Measurements from ENCODE around the gene NPEPL1. TPM values are rescaled to one million over a fixed set of nuclear protein-coding genes. Genes with fewer than 3 reads are reported as not detected.

NPEPL1 gene
- total and polyA plus RNA-seq, 5 donors = 22.0 to 28.8 (median 23.4) TPM

- H3K27me3 ChIP-seq (ENCODE audit: control insufficient read depth, insufficient read depth) = no peaks in the 10 kb centered on the region
- no peak for ATAC-seq
- no peak overlapping the region for H3K27ac ChIP-seq (ENCODE audit: low read length)
- 69% methylated on average over 2 of the region's 2 CpGs for WGBS
- H3K4me1 ChIP-seq (ENCODE audit: control insufficient read depth, insufficient read depth, low read length) = peaks cover 5% of the 10 kb centered on the region
- no peak for DNase-seq
- intact Hi-C loops (cut with DNase I) = loop anchor here in 1 of 4 donors (10.0 kb wide), 1 partner anchor 422 kb away; no protein-coding TSS in a partner anchor
- no peaks in the 10 kb centered on the region for H3K9me3 ChIP-seq (ENCODE audit: control insufficient read depth, low read length)
- H3K4me3 ChIP-seq (ENCODE audit: low read length) = no peak overlapping the region
Observed at GRCh38 chr20:58657262-58657661, 35.3 kb upstream of the NPEPL1 start.

- peaks cover 5% of the 10 kb centered on the region for H3K4me1 ChIP-seq (ENCODE audit: control insufficient read depth, insufficient read depth, low read length)
- intact Hi-C loops (cut with DNase I) = loop anchor here in 1 of 4 donors (10.0 kb wide), 1 partner anchor 423 kb away; no protein-coding TSS in a partner anchor
- no peak overlapping the region for H3K4me3 ChIP-seq (ENCODE audit: low read length)
- no peak overlapping the region for H3K27ac ChIP-seq (ENCODE audit: low read length)
- no peaks in the 10 kb centered on the region for H3K27me3 ChIP-seq (ENCODE audit: control insufficient read depth, insufficient read depth)
- no peak for DNase-seq
- WGBS = 45% methylated on average over 4 of the region's 4 CpGs
- ATAC-seq = no peak
- H3K9me3 ChIP-seq (ENCODE audit: control insufficient read depth, low read length) = no peaks in the 10 kb centered on the region
Observed at GRCh38 chr20:58657986-58658385, 34.6 kb upstream of the NPEPL1 start.

- H3K4me3 ChIP-seq (ENCODE audit: low read length) = no peak overlapping the region
- intact Hi-C loops (cut with DNase I) = loop anchor here in 1 of 4 donors (10.0 kb wide), 1 partner anchor 424 kb away; no protein-coding TSS in a partner anchor
Observed at GRCh38 chr20:58658760-58659159, 33.8 kb upstream of the NPEPL1 start.

GRCh38 chr20:58659841-58660240, 32.8 kb upstream of the NPEPL1 start:
- no peak for DNase-seq
- 52% methylated on average over 3 of the region's 3 CpGs for WGBS
- H3K9me3 ChIP-seq (ENCODE audit: control insufficient read depth, low read length) = no peaks in the 10 kb centered on the region

More at GRCh38 chr20:58658760-58659159, 33.8 kb upstream of the NPEPL1 start:
- Histone ChIP-seq H3K4me1 (ENCODE audit: control insufficient read depth, insufficient read depth, low read length) (peaks cover 5% of the 10 kb centered on the region), H3K27me3 (ENCODE audit: control insufficient read depth, insufficient read depth) (no peaks in the 10 kb centered on the region), H3K9me3 (ENCODE audit: control insufficient read depth, low read length) (no peaks in the 10 kb centered on the region), H3K27ac (ENCODE audit: low read length) (no peak overlapping the region)
- ATAC-seq (no peak), DNase-seq (no peak)
- 76% methylated on average over 4 of the region's 4 CpGs for WGBS

GRCh38 chr20:58660855-58661597, 31.6 kb upstream of the NPEPL1 start:
- no peaks in the 10 kb centered on the region for H3K9me3 ChIP-seq (ENCODE audit: control insufficient read depth, low read length)
- intact Hi-C loops (cut with DNase I) = no loop called here
- H3K27ac ChIP-seq (ENCODE audit: low read length) = no peak overlapping the region
- 65% methylated on average over 14 of the region's 14 CpGs for WGBS
- H3K4me1 ChIP-seq (ENCODE audit: control insufficient read depth, insufficient read depth, low read length) = peaks cover 2% of the 10 kb centered on the region
- no peaks in the 10 kb centered on the region for H3K27me3 ChIP-seq (ENCODE audit: control insufficient read depth, insufficient read depth)
- peak; percentile 40 to 50 for ATAC-seq
- DNase-seq = no peak
- no peak overlapping the region for H3K4me3 ChIP-seq (ENCODE audit: low read length)

More at GRCh38 chr20:58659841-58660240, 32.8 kb upstream of the NPEPL1 start:
- Histone ChIP-seq H3K4me1 (ENCODE audit: control insufficient read depth, insufficient read depth, low read length) (peaks cover 5% of the 10 kb centered on the region), H3K27me3 (ENCODE audit: control insufficient read depth, insufficient read depth) (no peaks in the 10 kb centered on the region), H3K4me3 (ENCODE audit: low read length) (no peak overlapping the region), H3K27ac (ENCODE audit: low read length) (no peak overlapping the region)
- intact Hi-C loops (cut with DNase I) = loop anchor here in 1 of 4 donors (10.0 kb wide), 1 partner anchor 425 kb away; no protein-coding TSS in a partner anchor
- no peak for ATAC-seq

GRCh38 chr20:58661598-58662473, 30.8 kb upstream of the NPEPL1 start:
- intact Hi-C loops (cut with DNase I) = no loop called here
- WGBS = 69% methylated on average over 12 of the region's 12 CpGs
- ATAC-seq = peak; percentile 40 to 86

GRCh38 chr20:58664331-58664730, 28.3 kb upstream of the NPEPL1 start:
- intact Hi-C loops (cut with DNase I) = no loop called here
- WGBS = 95% methylated on average over 2 of the region's 2 CpGs
- Histone ChIP-seq H3K4me1 (ENCODE audit: control insufficient read depth, insufficient read depth, low read length) (peaks cover 2% of the 10 kb centered on the region), H3K9me3 (ENCODE audit: control insufficient read depth, low read length) (no peaks in the 10 kb centered on the region), H3K4me3 (ENCODE audit: low read length) (no peak overlapping the region), H3K27ac (ENCODE audit: low read length) (no peak overlapping the region), H3K27me3 (ENCODE audit: control insufficient read depth, insufficient read depth) (no peaks in the 10 kb centered on the region)
- ATAC-seq (no peak), DNase-seq (no peak)

More at GRCh38 chr20:58661598-58662473, 30.8 kb upstream of the NPEPL1 start:
- no peaks in the 10 kb centered on the region for H3K27me3 ChIP-seq (ENCODE audit: control insufficient read depth, insufficient read depth)
- DNase-seq = no peak
- no peaks in the 10 kb centered on the region for H3K9me3 ChIP-seq (ENCODE audit: control insufficient read depth, low read length)
- H3K4me3 ChIP-seq (ENCODE audit: low read length) = no peak overlapping the region
- peaks cover 2% of the 10 kb centered on the region for H3K4me1 ChIP-seq (ENCODE audit: control insufficient read depth, insufficient read depth, low read length)
- H3K27ac ChIP-seq (ENCODE audit: low read length) = no peak overlapping the region

- no peak for DNase-seq
- H3K27ac ChIP-seq (ENCODE audit: low read length) = no peak overlapping the region
- no peak overlapping the region for H3K4me3 ChIP-seq (ENCODE audit: low read length)
- peaks cover under 1% of the 10 kb centered on the region for H3K4me1 ChIP-seq (ENCODE audit: control insufficient read depth, insufficient read depth, low read length)
- ATAC-seq = no peak
- WGBS = 90% methylated on average over 5 of the region's 5 CpGs
- H3K27me3 ChIP-seq (ENCODE audit: control insufficient read depth, insufficient read depth) = no peaks in the 10 kb centered on the region
- no peaks in the 10 kb centered on the region for H3K9me3 ChIP-seq (ENCODE audit: control insufficient read depth, low read length)
- intact Hi-C loops (cut with DNase I) = no loop called here
Observed at GRCh38 chr20:58664883-58665282, 27.7 kb upstream of the NPEPL1 start.

GRCh38 chr20:58665606-58666005, 27.0 kb upstream of the NPEPL1 start:
- intact Hi-C loops (cut with DNase I) = no loop called here
- H3K4me3 ChIP-seq (ENCODE audit: low read length) = no peak overlapping the region
- 85% methylated on average over 11 of the region's 11 CpGs for WGBS
- ATAC-seq = no peak
- H3K9me3 ChIP-seq (ENCODE audit: control insufficient read depth, low read length) = no peaks in the 10 kb centered on the region
- no peaks in the 10 kb centered on the region for H3K27me3 ChIP-seq (ENCODE audit: control insufficient read depth, insufficient read depth)
- no peaks in the 10 kb centered on the region for H3K4me1 ChIP-seq (ENCODE audit: control insufficient read depth, insufficient read depth, low read length)
- no peak overlapping the region for H3K27ac ChIP-seq (ENCODE audit: low read length)
- DNase-seq = no peak

- ATAC-seq (no peak), DNase-seq (no peak)
- no peak overlapping the region for H3K27ac ChIP-seq (ENCODE audit: low read length)
- no peaks in the 10 kb centered on the region for H3K27me3 ChIP-seq (ENCODE audit: control insufficient read depth, insufficient read depth)
- intact Hi-C loops (cut with DNase I) = no loop called here
- H3K4me1 ChIP-seq (ENCODE audit: control insufficient read depth, insufficient read depth, low read length) = no peaks in the 10 kb centered on the region
- H3K4me3 ChIP-seq (ENCODE audit: low read length) = no peak overlapping the region
- WGBS = 83% methylated on average over 7 of the region's 7 CpGs
- no peaks in the 10 kb centered on the region for H3K9me3 ChIP-seq (ENCODE audit: control insufficient read depth, low read length)
Observed at GRCh38 chr20:58666702-58667101, 25.9 kb upstream of the NPEPL1 start.

- Histone ChIP-seq H3K27me3 (ENCODE audit: control insufficient read depth, insufficient read depth) (no peaks in the 10 kb centered on the region), H3K4me1 (ENCODE audit: control insufficient read depth, insufficient read depth, low read length) (no peaks in the 10 kb centered on the region), H3K9me3 (ENCODE audit: control insufficient read depth, low read length) (no peaks in the 10 kb centered on the region), H3K27ac (ENCODE audit: low read length) (no peak overlapping the region), H3K4me3 (ENCODE audit: low read length) (no peak overlapping the region)
- intact Hi-C loops (cut with DNase I) = no loop called here
- no peak for ATAC-seq
- WGBS = 85% methylated on average over 5 of the region's 5 CpGs
- DNase-seq = no peak
Observed at GRCh38 chr20:58667975-58668374, 24.6 kb upstream of the NPEPL1 start.

Data from right cardiac atrium (tissue), 5 donors.